Stimulated activated CD4-positive, alpha-beta T cell treated with anti-CD3 and anti-CD28 coated beads, TNF-alpha, amount 100 ng/mL, for 1 hour (primary cell): ENCODE measurements around the gene TGM4.
"Not testable (repeated sequence)": the region's sequence is repeated elsewhere in the genome, so short reads cannot be mapped to it uniquely, and the experiment has no call there.

Source experiments
- DNase-seq, 3 donors: peaks; one replicate each; pipeline ENCODE4 v3.0.0-alpha.2; 2020; ENCODE audit warnings: low read depth in 3 of 3, low spot score in 1 of 3

TGM4 gene

GRCh38 chr3:44874308-44874707 lies at the start of gene TGM4:
TGM4 (plus strand) TSS chr3:44874608; CDS start chr3:44874679, 71 bp downstream.
- DNase-seq, result no peak

- no peak for DNase-seq
Observed at GRCh38 chr3:44825264-44825925, 49.0 kb upstream of the TGM4 start.

GRCh38 chr3:44827196-44827595 lies 47.2 kb upstream of the TGM4 start:
- DNase-seq, result no peak

GRCh38 chr3:44831232-44831631 lies 43.2 kb upstream of the TGM4 start:
- DNase-seq, result no peak

GRCh38 chr3:44832032-44832431 lies 42.4 kb upstream of the TGM4 start:
- DNase-seq, result no peak

- no peak for DNase-seq
Observed at GRCh38 chr3:44832965-44833364, 41.4 kb upstream of the TGM4 start.

- no peak for DNase-seq
Observed at GRCh38 chr3:44833394-44833793, 41.0 kb upstream of the TGM4 start.

- DNase-seq, result no peak
Observed at GRCh38 chr3:44835684-44836083, 38.7 kb upstream of the TGM4 start.

GRCh38 chr3:44842376-44842775 lies 32.0 kb upstream of the TGM4 start:
- DNase-seq, result no peak

GRCh38 chr3:44845528-44846520 lies 28.6 kb upstream of the TGM4 start:
- no peak for DNase-seq

GRCh38 chr3:44848634-44849033 lies 25.8 kb upstream of the TGM4 start:
- DNase-seq, result no peak

GRCh38 chr3:44856663-44857062 lies 17.7 kb upstream of the TGM4 start:
- not testable (repeated sequence) for DNase-seq

GRCh38 chr3:44860117-44860516 lies 14.3 kb upstream of the TGM4 start:
- no peak for DNase-seq

- DNase-seq, result peak; percentile 71 to 77 (median 72)
Observed at GRCh38 chr3:44861412-44862225, 12.8 kb upstream of the TGM4 start, which contains the start of gene TMEM42. TMEM42 (plus strand) TSS chr3:44861912; CDS start chr3:44861925, 13 bp downstream.

- DNase-seq, result no peak
Observed at GRCh38 chr3:44862226-44862637, 12.2 kb upstream of the TGM4 start.

- no peak for DNase-seq
Observed at GRCh38 chr3:44865272-44866035, 9.0 kb upstream of the TGM4 start.

- no peak for DNase-seq
Observed at GRCh38 chr3:44867421-44868111, 6.8 kb upstream of the TGM4 start.

GRCh38 chr3:44870375-44871061 lies 3.9 kb upstream of the TGM4 start:
- DNase-seq, result no peak

GRCh38 chr3:44875596-44875995 lies 1.2 kb downstream of the TGM4 start:
- no peak for DNase-seq
